OCI-LY3 (cell line): ENCODE data around the gene DHDDS.

Source experiments
- EZH2phosphoT487 ChIP-seq: fragments of 200-600 bp; shearing (Covaris generic); IDR thresholded peaks from 2 replicates; pipeline ENCODE4 v1.6.1; 2018; ENCODE audit warnings: antibody characterized with exemption, mixed run types, low read depth
- TF ChIP-seq, protein P1 (sequence below): fragments of 200-600, 300-600 bp; sonication (generic); IDR thresholded peaks from 2 replicates; pipeline ENCODE4 v1.5.1; 2014; ENCODE audit warnings: antibody characterized with exemption, low read length, low read depth

DNA sequence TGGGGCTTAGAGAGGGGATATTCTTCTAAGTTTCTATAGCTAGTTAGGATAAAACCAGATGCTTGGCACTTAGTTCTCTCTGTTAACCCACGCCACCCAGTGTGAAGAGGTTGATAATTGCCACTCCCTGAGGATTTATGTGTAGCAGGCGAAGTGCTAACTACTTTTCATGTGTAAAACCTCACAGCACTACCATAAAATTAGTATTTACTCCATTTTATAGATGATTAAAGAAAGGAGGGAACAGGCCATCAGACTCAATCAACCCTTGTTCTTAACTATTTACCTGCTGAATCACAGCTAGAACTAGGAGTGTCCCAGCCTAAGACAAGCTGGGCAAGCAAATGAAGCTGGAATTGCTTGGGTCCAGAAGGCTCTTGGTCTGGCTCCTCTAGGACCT lies 12.6 kb upstream of the DHDDS start:
- TF ChIP-seq, protein P1, sequence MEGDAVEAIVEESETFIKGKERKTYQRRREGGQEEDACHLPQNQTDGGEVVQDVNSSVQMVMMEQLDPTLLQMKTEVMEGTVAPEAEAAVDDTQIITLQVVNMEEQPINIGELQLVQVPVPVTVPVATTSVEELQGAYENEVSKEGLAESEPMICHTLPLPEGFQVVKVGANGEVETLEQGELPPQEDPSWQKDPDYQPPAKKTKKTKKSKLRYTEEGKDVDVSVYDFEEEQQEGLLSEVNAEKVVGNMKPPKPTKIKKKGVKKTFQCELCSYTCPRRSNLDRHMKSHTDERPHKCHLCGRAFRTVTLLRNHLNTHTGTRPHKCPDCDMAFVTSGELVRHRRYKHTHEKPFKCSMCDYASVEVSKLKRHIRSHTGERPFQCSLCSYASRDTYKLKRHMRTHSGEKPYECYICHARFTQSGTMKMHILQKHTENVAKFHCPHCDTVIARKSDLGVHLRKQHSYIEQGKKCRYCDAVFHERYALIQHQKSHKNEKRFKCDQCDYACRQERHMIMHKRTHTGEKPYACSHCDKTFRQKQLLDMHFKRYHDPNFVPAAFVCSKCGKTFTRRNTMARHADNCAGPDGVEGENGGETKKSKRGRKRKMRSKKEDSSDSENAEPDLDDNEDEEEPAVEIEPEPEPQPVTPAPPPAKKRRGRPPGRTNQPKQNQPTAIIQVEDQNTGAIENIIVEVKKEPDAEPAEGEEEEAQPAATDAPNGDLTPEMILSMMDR: no peak
- TF ChIP-seq EZH2phosphoT487: no peak
